ENCODE results near the gene ACSM3.

DNA sequence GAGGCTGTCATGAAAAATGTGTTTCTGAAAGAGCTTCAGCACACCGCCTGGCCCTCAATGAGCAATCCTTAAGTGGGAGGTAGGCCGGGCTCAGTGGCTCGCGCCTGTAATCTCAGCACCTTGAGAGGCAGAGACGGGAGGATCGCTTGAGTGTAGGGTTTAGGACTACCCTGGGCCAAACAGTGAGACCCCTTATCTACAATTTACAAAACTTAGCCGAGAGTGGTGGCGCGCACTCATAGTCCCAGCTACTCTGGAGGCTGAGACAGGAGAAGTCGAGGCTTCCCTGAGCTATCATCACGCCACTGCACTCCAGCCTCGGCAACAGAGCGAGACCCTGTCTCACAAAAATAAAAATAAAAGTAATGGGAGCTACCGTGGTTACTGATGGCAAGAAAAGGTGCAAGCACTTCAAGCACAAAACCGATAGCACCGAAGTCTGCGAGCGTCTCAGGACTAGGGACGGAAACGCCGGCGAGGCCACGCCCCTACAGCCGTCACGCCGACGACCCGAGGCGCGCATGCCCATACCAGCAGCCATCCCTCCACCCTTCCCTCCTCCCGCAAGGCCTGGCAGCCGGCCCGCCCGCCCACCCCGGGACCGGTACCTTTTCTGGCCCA is 22.8 kb upstream of the ACSM3 start:
- TF ChIP-seq, protein P1, sequence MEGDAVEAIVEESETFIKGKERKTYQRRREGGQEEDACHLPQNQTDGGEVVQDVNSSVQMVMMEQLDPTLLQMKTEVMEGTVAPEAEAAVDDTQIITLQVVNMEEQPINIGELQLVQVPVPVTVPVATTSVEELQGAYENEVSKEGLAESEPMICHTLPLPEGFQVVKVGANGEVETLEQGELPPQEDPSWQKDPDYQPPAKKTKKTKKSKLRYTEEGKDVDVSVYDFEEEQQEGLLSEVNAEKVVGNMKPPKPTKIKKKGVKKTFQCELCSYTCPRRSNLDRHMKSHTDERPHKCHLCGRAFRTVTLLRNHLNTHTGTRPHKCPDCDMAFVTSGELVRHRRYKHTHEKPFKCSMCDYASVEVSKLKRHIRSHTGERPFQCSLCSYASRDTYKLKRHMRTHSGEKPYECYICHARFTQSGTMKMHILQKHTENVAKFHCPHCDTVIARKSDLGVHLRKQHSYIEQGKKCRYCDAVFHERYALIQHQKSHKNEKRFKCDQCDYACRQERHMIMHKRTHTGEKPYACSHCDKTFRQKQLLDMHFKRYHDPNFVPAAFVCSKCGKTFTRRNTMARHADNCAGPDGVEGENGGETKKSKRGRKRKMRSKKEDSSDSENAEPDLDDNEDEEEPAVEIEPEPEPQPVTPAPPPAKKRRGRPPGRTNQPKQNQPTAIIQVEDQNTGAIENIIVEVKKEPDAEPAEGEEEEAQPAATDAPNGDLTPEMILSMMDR (IDR thresholded peaks at IDR 0.05; ENCODE audit: low read depth, low read length) = no peak
- TF ChIP-seq POLR2A (IDR thresholded peaks at IDR 0.05; ENCODE audit: extremely low read depth, insufficient read length) = no peak
- TF ChIP-seq, protein P2, sequence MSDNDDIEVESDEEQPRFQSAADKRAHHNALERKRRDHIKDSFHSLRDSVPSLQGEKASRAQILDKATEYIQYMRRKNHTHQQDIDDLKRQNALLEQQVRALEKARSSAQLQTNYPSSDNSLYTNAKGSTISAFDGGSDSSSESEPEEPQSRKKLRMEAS (IDR thresholded peaks at IDR 0.05; ENCODE audit: low read depth, low read length) = peak; percentile 39; the same call in 1 of the 2 replicates
- TF ChIP-seq MYC (IDR thresholded peaks at IDR 0.05; ENCODE audit: low read depth, low read length) = no peak

Measured in NB4 (cell line).